Gastrocnemius medialis (tissue), 4 donors: ENCODE results near the gene GOLT1B. TPM values are rescaled to one million over a fixed set of nuclear protein-coding genes. Genes with fewer than 3 reads are reported as not detected.

Experiments
- ATAC-seq, 2 donors: fragments of 150-250 bp; one replicate each; pipeline ENCODE4 v1.9.1; 2016
- DNase-seq, 2 donors: peaks; one replicate each; pipeline ENCODE4 v3.0.0-alpha.2; 2019
- H3K27ac ChIP-seq, 4 donors: fragments of 200-600 bp; sonication (generic); 1 replicate in 1 of 4; 2 replicates in 3 of 4; pipeline ENCODE4 v1.5.1; 2016 to 2018; ENCODE audit warnings: mild to moderate bottlenecking in 2 of 4, moderate library complexity in 1 of 4
- H3K27me3 ChIP-seq, 3 donors: fragments of 200-600 bp; sonication (generic) in 2 of 3; 1 replicate in 1 of 3; 2 replicates in 2 of 3; pipeline versions ENCODE4 v1.5.1 to v1.6.0; 2016 to 2019; ENCODE audit warnings: mild to moderate bottlenecking in 1 of 3, moderate library complexity in 1 of 3
- H3K36me3 ChIP-seq, 2 donors: fragments of 200-600 bp; sonication (generic) in 1 of 2; one replicate each; pipeline ENCODE4 v1.5.1; 2017 to 2018
- H3K4me1 ChIP-seq, 2 donors: fragments of 200-600 bp; sonication (generic) in 1 of 2; one replicate each; pipeline ENCODE4 v1.5.1; 2016 to 2017; ENCODE audit warnings: mild to moderate bottlenecking in 2 of 2
- H3K4me3 ChIP-seq, 4 donors: fragments of 200-600 bp; sonication (generic) in 3 of 4; 1 replicate in 1 of 4; 2 replicates in 3 of 4; pipeline ENCODE4 v1.5.1; 2016 to 2019; ENCODE audit warnings: mild to moderate bottlenecking in 2 of 4
- H3K9me3 ChIP-seq, 3 donors: fragments of 200-600 bp; sonication (generic) in 2 of 3; 1 replicate in 1 of 3; 2 replicates in 2 of 3; pipeline ENCODE4 v1.5.1; 2016 to 2019
- POLR2A ChIP-seq, 2 donors: fragments of 450-650 bp; IDR thresholded peaks; one replicate each; pipeline ENCODE4 v1.6.1; 2017; ENCODE audit warnings: antibody characterized with exemption in 2 of 2, mild to moderate bottlenecking in 2 of 2, moderate library complexity in 2 of 2
- in situ Hi-C, 4 donors: fragments of 200-750 bp; cut with MboI; loops; one replicate each; pipeline versions ENCODE4 v1.15.0 to v1.8.0; 2017; ENCODE audit warnings: low sequenced_read_pairs in 4 of 4
- intact Hi-C: fragments of 100-400 bp; cut with DNase I; formaldehyde crosslinking; loops from one replicate; pipeline ENCODE4 v1.15.1; 2023; ENCODE audit warnings: low total_unique reads
- total RNA-seq, 4 donors: library from RNA; depleted of rRNA; stranded (reverse); fragments of >200 nt; gene quantifications; one replicate each; pipeline versions ENCODE4 v1.1.0 to v1.2.3, GENCODE V29; 2016
- TF ChIP-seq, protein P1 (sequence below), 5 experiments: fragments of 450-650 bp in 3 of 5; fragments of 200-600 bp in 2 of 5; sonication (generic) in 2 of 5; IDR thresholded peaks in 4 of 5; conservative IDR thresholded peaks in 1 of 5; 1 replicate in 4 of 5; 2 replicates in 1 of 5; pipeline ENCODE4 v1.5.1; 2016 to 2019; ENCODE audit warnings: antibody characterized with exemption in 5 of 5, mild to moderate bottlenecking in 3 of 5, moderate library complexity in 3 of 5

The GOLT1B gene
- total RNA-seq, 4 donors from 2014 or later = 14.7 to 34.3 (median 27.0) TPM

DNA sequence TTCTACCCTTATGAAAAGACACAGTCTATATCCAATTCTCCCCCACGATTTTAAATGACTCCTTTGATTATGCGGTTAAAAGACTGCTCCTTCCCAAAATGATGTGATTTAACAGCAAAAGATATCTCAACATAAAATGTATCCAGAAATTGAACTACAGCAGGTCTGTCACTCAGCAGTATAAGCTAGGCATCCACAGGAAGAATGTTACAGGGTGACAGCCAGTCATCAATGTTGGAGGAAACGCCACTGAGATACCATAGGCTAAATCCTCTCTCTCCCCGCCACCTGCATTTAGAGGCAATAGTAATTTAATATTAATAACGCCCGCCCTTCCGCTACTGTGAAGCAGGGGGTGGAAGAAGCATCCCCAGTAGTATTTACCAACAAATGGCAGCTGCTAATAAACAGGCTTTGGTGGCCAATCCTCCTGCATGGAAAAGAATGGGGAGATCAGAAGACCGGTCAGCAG is 767 bp upstream of the GOLT1B start:
- in situ Hi-C loops = loop anchor here in 1 of 4 donors (10.0 kb wide), 1 partner anchor 154 kb away; the partner anchor contains the start of gene LDHB
- Histone ChIP-seq H3K9me3 (no peaks in the 10 kb centered on the region), H3K27ac (peak overlapping the region; percentile 85 to 91 (median 88)), H3K4me3 (peak overlapping the region; percentile 89 to 99 (median 97)), H3K36me3 (peaks cover 0 to 31% of the 10 kb centered on the region in 2 donors), H3K27me3 (no peaks in the 10 kb centered on the region), H3K4me1 (peaks cover 42 to 45% of the 10 kb centered on the region in 2 donors)
- no peak for ATAC-seq
- intact Hi-C loops = loop anchor here (1.0 to 2.0 kb wide), 4 partner anchors 64 to 546 kb away; partner anchors contain the start of genes CMAS, LDHB and PYROXD1
- DNase-seq = no peak
- no peak for TF ChIP-seq POLR2A (IDR thresholded peaks at IDR 0.05)
- TF ChIP-seq, protein P1, sequence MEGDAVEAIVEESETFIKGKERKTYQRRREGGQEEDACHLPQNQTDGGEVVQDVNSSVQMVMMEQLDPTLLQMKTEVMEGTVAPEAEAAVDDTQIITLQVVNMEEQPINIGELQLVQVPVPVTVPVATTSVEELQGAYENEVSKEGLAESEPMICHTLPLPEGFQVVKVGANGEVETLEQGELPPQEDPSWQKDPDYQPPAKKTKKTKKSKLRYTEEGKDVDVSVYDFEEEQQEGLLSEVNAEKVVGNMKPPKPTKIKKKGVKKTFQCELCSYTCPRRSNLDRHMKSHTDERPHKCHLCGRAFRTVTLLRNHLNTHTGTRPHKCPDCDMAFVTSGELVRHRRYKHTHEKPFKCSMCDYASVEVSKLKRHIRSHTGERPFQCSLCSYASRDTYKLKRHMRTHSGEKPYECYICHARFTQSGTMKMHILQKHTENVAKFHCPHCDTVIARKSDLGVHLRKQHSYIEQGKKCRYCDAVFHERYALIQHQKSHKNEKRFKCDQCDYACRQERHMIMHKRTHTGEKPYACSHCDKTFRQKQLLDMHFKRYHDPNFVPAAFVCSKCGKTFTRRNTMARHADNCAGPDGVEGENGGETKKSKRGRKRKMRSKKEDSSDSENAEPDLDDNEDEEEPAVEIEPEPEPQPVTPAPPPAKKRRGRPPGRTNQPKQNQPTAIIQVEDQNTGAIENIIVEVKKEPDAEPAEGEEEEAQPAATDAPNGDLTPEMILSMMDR (IDR thresholded peaks at IDR 0.05 in 4 of 5, conservative IDR thresholded peaks at IDR 0.05 in 1 of 5) = no peak

DNA sequence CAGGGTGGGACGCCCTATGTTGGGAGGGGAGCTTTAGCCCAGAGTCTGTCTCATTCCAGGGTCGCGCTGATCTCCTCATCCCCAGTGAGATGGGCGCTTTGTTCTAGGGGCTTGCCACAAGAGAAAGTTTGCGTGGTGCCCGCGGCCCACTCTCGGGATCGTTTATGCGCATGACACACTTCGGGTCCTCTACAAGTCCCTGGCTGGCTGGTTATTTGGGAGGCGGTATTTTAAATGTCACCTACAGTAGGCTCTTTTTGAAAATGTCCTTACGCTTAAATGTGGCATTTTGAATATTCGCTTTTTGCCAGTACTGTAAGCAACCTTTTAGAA is 541 bp downstream of the GOLT1B start:
- Histone ChIP-seq H3K36me3 (peaks cover 0 to 18% of the 10 kb centered on the region in 2 donors), H3K27ac (peak overlapping the region; percentile 85 to 91 (median 88)), H3K4me1 (peaks cover 42 to 45% of the 10 kb centered on the region in 2 donors), H3K27me3 (no peaks in the 10 kb centered on the region), H3K4me3 (peak overlapping the region; percentile 89 to 99 (median 97)), H3K9me3 (no peaks in the 10 kb centered on the region)
- intact Hi-C loops = no loop called here
- no peak for TF ChIP-seq POLR2A (IDR thresholded peaks at IDR 0.05)
- TF ChIP-seq, protein P1 (IDR thresholded peaks at IDR 0.05 in 4 of 5, conservative IDR thresholded peaks at IDR 0.05 in 1 of 5) = no peak
- DNase-seq (peak in 1 of 2 donors; percentile 2), ATAC-seq (peak; percentile 1 to 5)
- in situ Hi-C loops = loop anchor here in 1 of 4 donors (10.0 kb wide), 1 partner anchor 153 kb away; the partner anchor contains the start of gene LDHB

DNA sequence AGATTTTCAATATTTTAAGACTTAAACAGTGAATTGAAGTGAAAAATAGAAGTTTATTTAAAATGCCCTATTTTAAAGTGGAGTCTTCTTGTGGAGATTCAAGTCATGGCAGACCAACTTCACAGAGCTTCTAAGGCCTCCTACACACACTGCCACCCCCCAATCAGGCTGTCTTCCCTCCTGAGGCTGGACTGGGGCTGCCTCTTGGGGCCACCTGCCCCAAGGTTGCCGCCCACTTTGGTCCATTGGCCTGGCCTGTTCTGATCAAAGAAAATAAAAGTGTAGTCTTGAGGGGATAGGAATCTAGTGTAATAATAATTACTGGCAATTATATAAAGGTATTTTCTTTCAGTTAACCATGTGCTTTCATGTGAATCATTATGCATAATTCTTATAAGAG is 1.3 kb downstream of the GOLT1B start:
- intact Hi-C loops (no loop called here), in situ Hi-C loops (loop anchor here in 1 of 4 donors (10.0 kb wide), 1 partner anchor 152 kb away; the partner anchor contains the start of gene LDHB)
- TF ChIP-seq, protein P1 (IDR thresholded peaks at IDR 0.05 in 4 of 5, conservative IDR thresholded peaks at IDR 0.05 in 1 of 5) = no peak
- TF ChIP-seq POLR2A (IDR thresholded peaks at IDR 0.05) = no peak
- Histone ChIP-seq H3K36me3 (peaks cover 0 to 10% of the 10 kb centered on the region in 2 donors), H3K4me1 (peaks cover 42 to 45% of the 10 kb centered on the region in 2 donors), H3K9me3 (no peaks in the 10 kb centered on the region), H3K4me3 (peak overlapping the region; percentile 89 to 99 (median 97)), H3K27me3 (no peaks in the 10 kb centered on the region), H3K27ac (peak overlapping the region in 1 of 4 donors; percentile 85)
- ATAC-seq (no peak), DNase-seq (no peak)

DNA sequence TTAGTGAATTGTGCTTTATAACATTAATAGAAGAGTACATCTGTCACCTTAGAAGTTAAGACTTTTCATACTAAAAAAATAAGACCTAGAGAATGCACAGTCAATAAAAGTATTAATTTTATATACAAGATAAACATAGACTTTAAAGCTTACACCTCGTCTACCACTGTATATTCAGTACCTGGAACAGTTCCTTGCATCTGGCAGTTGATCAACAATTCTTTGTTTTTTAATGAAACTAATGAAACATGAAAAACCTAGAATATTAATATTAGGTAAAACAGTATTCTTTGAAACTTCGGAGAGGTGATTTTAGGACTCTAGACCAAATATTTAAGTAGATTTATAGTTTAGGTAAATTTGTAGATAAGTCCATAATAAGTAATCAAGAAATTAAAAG is 4.3 kb downstream of the GOLT1B start:
- Histone ChIP-seq H3K36me3 (no peaks in the 10 kb centered on the region), H3K27me3 (no peaks in the 10 kb centered on the region), H3K4me3 (no peak overlapping the region), H3K9me3 (no peaks in the 10 kb centered on the region), H3K4me1 (peaks cover 24 to 30% of the 10 kb centered on the region in 2 donors), H3K27ac (no peak overlapping the region)
- no peak for TF ChIP-seq POLR2A (IDR thresholded peaks at IDR 0.05)
- TF ChIP-seq, protein P1 (IDR thresholded peaks at IDR 0.05 in 4 of 5, conservative IDR thresholded peaks at IDR 0.05 in 1 of 5) = no peak
- DNase-seq (no peak), ATAC-seq (no peak)
- in situ Hi-C loops = loop anchor here in 1 of 4 donors (10.0 kb wide), 1 partner anchor 149 kb away; the partner anchor contains the start of gene LDHB
- intact Hi-C loops = no loop called here
